ENCODE measurements around the gene DLK1.

DLK1 gene

DNA sequence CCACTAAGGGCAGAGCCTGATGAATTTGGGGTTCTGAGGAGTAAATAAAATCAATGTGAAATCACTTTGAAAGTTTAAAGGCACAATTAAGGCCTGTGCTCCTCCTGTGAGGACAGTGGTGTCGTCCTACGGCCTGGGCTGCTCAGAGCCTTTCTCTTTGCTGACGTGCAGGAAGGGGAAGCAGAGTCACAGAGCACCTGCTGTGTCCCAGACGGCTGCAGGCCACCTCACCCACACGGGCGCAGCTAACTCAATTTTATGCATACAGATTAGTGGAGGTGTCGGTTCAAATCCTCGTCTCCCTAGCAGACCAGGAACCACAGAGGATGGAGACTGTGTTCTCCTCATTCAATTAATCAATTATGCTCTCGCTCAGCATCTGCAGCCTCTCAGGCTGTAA, 11.4 kb upstream of the DLK1 start:
- Histone ChIP-seq H3K36me3 (ENCODE audit: control insufficient read depth, insufficient read depth, low read length) (no peaks in the 10 kb centered on the region), H3K27ac (ENCODE audit: low read depth, low read length, severe bottlenecking) (no peak overlapping the region), H3K9me3 (ENCODE audit: control insufficient read depth, low read length) (no peaks in the 10 kb centered on the region), H3K4me1 (ENCODE audit: control insufficient read depth, insufficient read depth, low read length, poor library complexity, severe bottlenecking) (peaks cover 3% of the 10 kb centered on the region), H3K4me3 (ENCODE audit: extremely low read depth, insufficient read depth, low read length, poor library complexity, severe bottlenecking) (no peak overlapping the region)
- 74 to 83% methylated on average over 8 to 9 of the region's 9 CpGs for WGBS, 2 experiments (ENCODE audit: insufficient coverage in 2 of 2)

DNA sequence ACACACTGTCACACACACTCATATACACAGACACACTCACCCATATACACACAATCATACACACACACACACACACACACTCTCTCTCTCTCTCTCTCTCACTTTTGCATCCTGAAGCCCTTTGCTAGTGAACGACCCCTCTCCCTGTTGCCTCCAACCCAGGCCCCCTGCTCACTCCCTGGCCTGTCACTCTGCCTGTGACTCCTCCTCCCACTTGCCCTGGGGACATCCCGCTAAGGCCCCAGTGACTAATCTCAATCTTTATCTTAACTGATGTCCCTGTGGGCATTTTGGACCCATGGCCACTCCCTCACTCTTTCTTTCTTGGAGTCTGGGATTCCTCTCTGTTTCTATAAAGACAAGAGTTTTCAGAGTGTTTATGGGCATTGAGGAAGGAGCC, 10.9 kb upstream of the DLK1 start:
- Histone ChIP-seq H3K27ac (ENCODE audit: low read depth, low read length, severe bottlenecking) (no peak overlapping the region), H3K36me3 (ENCODE audit: control insufficient read depth, insufficient read depth, low read length) (no peaks in the 10 kb centered on the region), H3K9me3 (ENCODE audit: control insufficient read depth, low read length) (no peaks in the 10 kb centered on the region), H3K4me1 (ENCODE audit: control insufficient read depth, insufficient read depth, low read length, poor library complexity, severe bottlenecking) (peaks cover 3% of the 10 kb centered on the region), H3K4me3 (ENCODE audit: extremely low read depth, insufficient read depth, low read length, poor library complexity, severe bottlenecking) (no peak overlapping the region)
- 53 to 70% methylated on average over 2 of the region's 2 CpGs for WGBS, 2 experiments (ENCODE audit: insufficient coverage in 2 of 2)

DNA sequence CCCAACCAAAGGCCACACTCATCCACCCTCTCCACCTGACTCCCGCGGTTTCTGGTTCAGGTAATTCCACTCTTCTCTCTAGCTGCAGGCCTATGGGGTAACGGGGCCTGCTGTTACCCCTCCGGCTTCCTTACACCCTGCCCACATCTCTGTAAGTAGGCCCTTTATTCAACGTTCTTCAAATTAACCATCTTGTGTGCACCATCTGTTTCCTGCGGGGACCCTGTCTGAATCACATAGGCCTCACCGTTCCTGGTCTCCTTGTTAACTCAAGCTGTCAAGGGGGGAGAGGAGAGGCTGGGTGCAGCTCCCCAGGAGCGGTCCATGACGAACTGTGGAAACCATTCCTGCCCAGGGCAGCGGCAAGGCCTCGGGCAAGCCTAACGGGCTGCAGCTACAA, 9.3 kb upstream of the DLK1 start:
- H3K9me3 ChIP-seq (ENCODE audit: control insufficient read depth, low read length): no peaks in the 10 kb centered on the region
- no peaks in the 10 kb centered on the region for H3K4me1 ChIP-seq (ENCODE audit: control insufficient read depth, insufficient read depth, low read length, poor library complexity, severe bottlenecking)

DNA sequence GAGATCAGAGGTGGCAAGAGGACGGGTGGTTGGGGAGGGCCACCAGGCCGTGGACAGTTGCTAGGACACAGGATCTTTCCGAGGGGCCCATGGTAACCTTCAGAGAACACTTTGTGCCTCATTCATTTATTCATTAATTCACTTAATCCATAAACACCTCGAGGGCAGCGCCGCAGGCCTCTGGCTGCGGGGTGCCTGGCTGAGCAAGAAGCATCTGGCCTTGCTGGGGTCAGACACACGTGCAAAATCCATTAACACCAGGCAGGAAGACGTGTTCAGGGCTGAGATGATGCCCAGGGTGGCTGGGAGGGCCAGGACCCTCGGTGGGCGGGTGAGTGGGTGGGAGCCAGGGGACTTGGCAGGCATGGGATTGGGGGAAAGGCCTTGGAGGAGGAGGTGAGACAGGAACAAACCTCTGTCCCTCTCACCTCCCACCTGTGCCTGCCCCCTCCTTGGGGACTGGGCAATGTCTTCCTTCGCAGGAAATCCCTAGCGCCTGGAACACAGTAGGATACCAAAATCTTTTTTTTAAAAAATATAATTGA, 6.6 kb upstream of the DLK1 start:
- Histone ChIP-seq H3K4me1 (ENCODE audit: control insufficient read depth, insufficient read depth, low read length, poor library complexity, severe bottlenecking) (no peaks in the 10 kb centered on the region), H3K4me3 (ENCODE audit: extremely low read depth, insufficient read depth, low read length, poor library complexity, severe bottlenecking) (no peak overlapping the region), H3K36me3 (ENCODE audit: control insufficient read depth, insufficient read depth, low read length) (no peaks in the 10 kb centered on the region), H3K27ac (ENCODE audit: low read depth, low read length, severe bottlenecking) (no peak overlapping the region), H3K9me3 (ENCODE audit: control insufficient read depth, low read length) (no peaks in the 10 kb centered on the region)
- 80 to 87% methylated on average over 11 of the region's 13 CpGs for WGBS, 2 experiments (ENCODE audit: insufficient coverage in 2 of 2)

More for the DNA sequence above, 9.3 kb upstream of the DLK1 start:
- Histone ChIP-seq H3K27ac (ENCODE audit: low read depth, low read length, severe bottlenecking) (no peak overlapping the region), H3K36me3 (ENCODE audit: control insufficient read depth, insufficient read depth, low read length) (no peaks in the 10 kb centered on the region), H3K4me3 (ENCODE audit: extremely low read depth, insufficient read depth, low read length, poor library complexity, severe bottlenecking) (no peak overlapping the region)
- WGBS, 2 experiments (ENCODE audit: insufficient coverage in 2 of 2): 90 to 97% methylated on average over 10 to 11 of the region's 12 CpGs

DNA sequence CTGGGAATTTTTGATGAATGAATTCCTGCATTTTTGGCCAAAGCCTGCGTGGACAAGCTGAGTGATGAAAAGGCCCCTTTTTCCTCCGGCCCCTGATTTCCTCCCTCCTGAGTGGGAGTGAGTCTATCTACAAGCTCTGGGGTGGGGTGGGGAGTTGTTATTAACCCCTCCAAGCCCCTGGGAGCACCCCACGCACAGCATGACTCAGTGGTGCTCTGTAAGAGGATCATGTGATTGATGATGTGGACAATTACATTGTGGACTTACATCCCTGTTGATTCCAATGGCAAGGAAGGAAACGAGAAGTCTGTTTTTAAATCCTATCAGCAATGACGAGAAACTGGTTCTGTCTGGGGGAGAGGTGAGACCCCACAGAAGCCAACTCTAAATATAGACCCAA, 5.1 kb upstream of the DLK1 start:
- Histone ChIP-seq H3K4me1 (ENCODE audit: control insufficient read depth, insufficient read depth, low read length, poor library complexity, severe bottlenecking) (no peaks in the 10 kb centered on the region), H3K4me3 (ENCODE audit: extremely low read depth, insufficient read depth, low read length, poor library complexity, severe bottlenecking) (no peak overlapping the region), H3K36me3 (ENCODE audit: control insufficient read depth, insufficient read depth, low read length) (no peaks in the 10 kb centered on the region), H3K9me3 (ENCODE audit: control insufficient read depth, low read length) (no peaks in the 10 kb centered on the region), H3K27ac (ENCODE audit: low read depth, low read length, severe bottlenecking) (no peak overlapping the region)
- 86 to 87% methylated on average over 1 to 3 of the region's 5 CpGs for WGBS, 2 experiments (ENCODE audit: insufficient coverage in 2 of 2)

DNA sequence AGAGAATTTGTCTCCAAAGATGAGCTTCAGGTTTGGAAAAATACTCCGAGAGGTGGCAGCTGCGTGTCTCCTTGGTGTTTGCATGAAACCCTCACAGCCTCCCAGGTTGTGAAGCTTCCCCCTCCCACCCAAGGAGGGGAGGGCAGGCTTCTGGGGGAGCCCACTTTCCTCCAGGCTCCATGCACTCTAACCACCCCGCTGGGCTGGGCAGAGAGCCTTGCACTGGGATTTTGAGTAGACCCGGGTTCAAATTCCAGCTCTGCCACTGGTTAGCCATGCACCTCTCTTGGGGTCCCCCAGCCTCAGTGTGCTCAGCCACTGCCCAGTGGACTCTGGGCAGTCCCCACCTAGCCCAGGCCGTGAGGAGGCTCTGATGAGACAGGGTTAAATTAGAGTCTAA, 4.3 kb upstream of the DLK1 start:
- Histone ChIP-seq H3K9me3 (ENCODE audit: control insufficient read depth, low read length) (no peaks in the 10 kb centered on the region), H3K4me1 (ENCODE audit: control insufficient read depth, insufficient read depth, low read length, poor library complexity, severe bottlenecking) (no peaks in the 10 kb centered on the region), H3K27ac (ENCODE audit: low read depth, low read length, severe bottlenecking) (no peak overlapping the region), H3K36me3 (ENCODE audit: control insufficient read depth, insufficient read depth, low read length) (no peaks in the 10 kb centered on the region), H3K4me3 (ENCODE audit: extremely low read depth, insufficient read depth, low read length, poor library complexity, severe bottlenecking) (no peak overlapping the region)
- WGBS, 2 experiments (ENCODE audit: insufficient coverage in 2 of 2): 93% methylated on average over 3 of the region's 5 CpGs; no CpG with 5 or more reads in 1 of the 2 experiments

DNA sequence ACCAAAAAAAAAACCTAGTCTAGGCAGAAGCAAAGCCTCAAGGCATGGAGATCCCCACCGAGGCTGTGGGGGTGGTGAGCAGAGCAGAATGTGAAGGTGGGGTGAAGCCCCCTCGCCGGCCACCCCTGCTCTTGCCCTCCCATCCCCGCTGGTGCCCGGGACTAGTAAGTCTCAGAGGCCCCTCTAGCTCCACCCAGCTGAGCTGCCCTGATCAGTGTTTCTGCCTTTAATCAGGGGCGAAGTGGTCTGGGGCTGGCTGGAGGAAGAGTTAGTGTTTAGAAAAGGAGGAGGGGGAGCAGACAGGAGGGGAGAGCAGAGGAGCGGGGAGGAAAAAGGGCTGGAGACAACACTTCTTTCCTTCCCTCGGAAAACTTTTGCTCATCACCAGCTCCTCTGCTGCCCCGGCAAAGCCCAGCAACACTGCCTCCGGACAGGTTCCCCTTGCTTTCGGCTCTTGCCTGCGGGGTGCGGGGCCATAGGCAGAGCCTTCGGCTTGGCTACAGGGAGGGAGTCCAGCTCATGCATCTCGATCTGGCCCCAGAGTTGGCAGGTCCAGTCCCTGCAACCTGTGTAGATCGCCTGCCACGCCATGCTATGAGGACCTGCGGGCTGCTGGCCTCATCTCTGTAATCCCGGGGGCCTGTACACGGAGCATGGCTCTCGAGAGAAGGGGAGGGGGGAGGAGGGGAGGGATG, 3.4 kb upstream of the DLK1 start:
- Histone ChIP-seq H3K9me3 (ENCODE audit: control insufficient read depth, low read length) (no peaks in the 10 kb centered on the region), H3K27ac (ENCODE audit: low read depth, low read length, severe bottlenecking) (no peak overlapping the region), H3K36me3 (ENCODE audit: control insufficient read depth, insufficient read depth, low read length) (no peaks in the 10 kb centered on the region), H3K4me1 (ENCODE audit: control insufficient read depth, insufficient read depth, low read length, poor library complexity, severe bottlenecking) (no peaks in the 10 kb centered on the region), H3K4me3 (ENCODE audit: extremely low read depth, insufficient read depth, low read length, poor library complexity, severe bottlenecking) (no peak overlapping the region)
- 47 to 66% methylated on average over 10 to 13 of the region's 21 CpGs for WGBS, 2 experiments (ENCODE audit: insufficient coverage in 2 of 2)

DNA sequence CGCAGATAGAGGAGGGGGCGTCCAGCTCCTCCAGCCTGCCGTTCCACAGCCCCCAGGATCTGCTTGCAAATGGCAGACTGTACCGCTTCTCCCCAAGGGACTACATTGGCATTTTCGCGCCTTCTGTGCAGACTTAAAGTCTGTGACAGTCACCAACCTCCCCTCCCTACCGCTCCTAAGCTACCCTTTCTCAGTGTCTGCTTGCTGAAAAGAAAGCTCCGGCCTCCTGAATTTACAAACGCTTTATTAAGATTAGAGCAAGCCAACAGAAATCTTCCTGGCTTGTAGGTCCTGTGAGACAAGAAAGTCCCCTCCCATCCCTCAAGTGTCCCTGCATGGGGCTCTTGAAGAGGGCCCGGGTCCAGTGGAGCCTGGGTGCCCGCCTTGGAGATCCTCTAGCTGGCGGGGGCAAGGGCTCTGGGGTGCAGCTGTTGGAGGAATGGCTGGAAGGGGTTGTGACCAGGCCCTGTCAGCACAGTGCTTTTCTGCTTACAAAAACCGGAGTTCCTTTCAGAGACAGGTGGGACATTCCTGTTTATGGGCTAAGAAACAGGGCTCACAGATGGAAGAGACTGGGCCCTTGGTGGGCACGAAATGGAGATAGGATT, 2.8 kb upstream of the DLK1 start:
- Histone ChIP-seq H3K27ac (ENCODE audit: low read depth, low read length, severe bottlenecking) (no peak overlapping the region), H3K9me3 (ENCODE audit: control insufficient read depth, low read length) (no peaks in the 10 kb centered on the region), H3K4me1 (ENCODE audit: control insufficient read depth, insufficient read depth, low read length, poor library complexity, severe bottlenecking) (no peaks in the 10 kb centered on the region), H3K36me3 (ENCODE audit: control insufficient read depth, insufficient read depth, low read length) (no peaks in the 10 kb centered on the region), H3K4me3 (ENCODE audit: extremely low read depth, insufficient read depth, low read length, poor library complexity, severe bottlenecking) (no peak overlapping the region)
- 84% methylated on average over 12 of the region's 14 CpGs for WGBS, 2 experiments (ENCODE audit: insufficient coverage in 2 of 2)

DNA sequence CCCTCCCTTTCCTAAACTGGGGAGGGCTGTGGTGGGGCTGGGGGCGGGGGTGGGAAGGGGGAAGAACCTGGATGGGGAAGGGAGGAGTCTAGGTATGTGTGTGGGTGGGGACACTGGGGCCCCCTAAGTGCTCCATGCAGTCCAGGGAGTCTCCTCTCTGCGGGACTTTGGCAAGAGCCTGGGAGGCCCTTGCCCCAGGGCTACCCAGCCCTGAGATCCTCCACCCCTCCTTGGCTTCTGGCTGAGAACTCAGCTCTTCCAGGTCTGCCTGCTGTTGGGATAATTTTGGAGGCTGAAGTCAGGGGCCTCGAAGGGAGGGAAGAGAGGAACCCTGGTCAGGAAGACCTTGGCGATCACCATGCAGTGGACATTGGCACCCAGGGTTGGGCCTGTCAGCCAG, 2.2 kb upstream of the DLK1 start:
- 89 to 95% methylated on average over 2 of the region's 4 CpGs for WGBS, 2 experiments (ENCODE audit: insufficient coverage in 2 of 2)
- Histone ChIP-seq H3K9me3 (ENCODE audit: control insufficient read depth, low read length) (no peaks in the 10 kb centered on the region), H3K4me1 (ENCODE audit: control insufficient read depth, insufficient read depth, low read length, poor library complexity, severe bottlenecking) (no peaks in the 10 kb centered on the region)

DNA sequence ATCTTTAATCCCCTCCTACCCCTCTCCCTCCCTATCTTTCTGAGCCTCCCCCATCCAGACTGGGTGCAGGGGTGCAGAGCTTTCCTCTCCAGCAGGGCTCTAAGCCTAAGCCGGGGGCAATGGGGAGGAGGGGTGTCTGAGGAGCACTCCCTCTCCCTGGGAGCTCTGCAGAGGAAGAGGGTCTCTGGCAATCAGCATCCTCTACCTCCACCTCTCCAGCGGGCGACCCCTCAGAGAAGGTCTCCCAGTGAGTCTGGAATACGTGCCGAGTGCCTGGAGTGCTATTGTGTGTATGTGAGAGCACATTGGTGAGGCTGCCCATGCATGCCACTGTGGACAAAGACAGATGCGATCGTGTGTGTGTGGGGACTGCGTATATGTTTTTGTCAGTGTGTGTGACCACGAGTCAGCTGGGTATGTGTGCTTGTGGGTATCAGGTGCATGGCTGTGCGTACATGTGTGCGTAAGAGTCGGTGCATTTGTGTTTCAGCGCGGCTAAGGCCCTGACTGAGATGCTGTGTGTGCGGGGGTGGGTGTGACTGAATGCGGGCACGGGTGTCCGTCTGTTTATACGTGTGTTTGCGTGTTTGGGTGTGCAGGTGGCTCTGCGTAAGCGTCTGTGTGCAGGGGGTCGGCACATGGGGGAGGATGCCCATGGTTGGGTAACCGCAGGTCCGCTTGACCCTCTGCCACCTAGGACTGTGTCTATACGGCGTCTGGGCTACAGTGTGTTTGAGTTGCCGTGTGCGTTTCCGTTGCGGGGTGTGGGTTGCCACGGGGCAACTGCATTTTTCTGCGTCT, 905 bp upstream of the DLK1 start:
- Histone ChIP-seq H3K4me3 (ENCODE audit: extremely low read depth, insufficient read depth, low read length, poor library complexity, severe bottlenecking) (no peak overlapping the region), H3K9me3 (ENCODE audit: control insufficient read depth, low read length) (no peaks in the 10 kb centered on the region), H3K4me1 (ENCODE audit: control insufficient read depth, insufficient read depth, low read length, poor library complexity, severe bottlenecking) (no peaks in the 10 kb centered on the region), H3K36me3 (ENCODE audit: control insufficient read depth, insufficient read depth, low read length) (no peaks in the 10 kb centered on the region), H3K27ac (ENCODE audit: low read depth, low read length, severe bottlenecking) (no peak overlapping the region)
- WGBS, 2 experiments (ENCODE audit: insufficient coverage in 2 of 2): 95 to 97% methylated on average over 24 to 29 of the region's 33 CpGs

More for the DNA sequence above, 2.2 kb upstream of the DLK1 start:
- Histone ChIP-seq H3K27ac (ENCODE audit: low read depth, low read length, severe bottlenecking) (no peak overlapping the region), H3K4me3 (ENCODE audit: extremely low read depth, insufficient read depth, low read length, poor library complexity, severe bottlenecking) (no peak overlapping the region), H3K36me3 (ENCODE audit: control insufficient read depth, insufficient read depth, low read length) (no peaks in the 10 kb centered on the region)
